ENCODE data around the gene MSH6. TPM values are rescaled to one million over a fixed set of nuclear protein-coding genes. Genes with fewer than 3 reads are reported as not detected.

Gene MSH6
- total and polyA plus RNA-seq, 2 experiments from 2014 or later, result 109 to 311 TPM

DNA sequence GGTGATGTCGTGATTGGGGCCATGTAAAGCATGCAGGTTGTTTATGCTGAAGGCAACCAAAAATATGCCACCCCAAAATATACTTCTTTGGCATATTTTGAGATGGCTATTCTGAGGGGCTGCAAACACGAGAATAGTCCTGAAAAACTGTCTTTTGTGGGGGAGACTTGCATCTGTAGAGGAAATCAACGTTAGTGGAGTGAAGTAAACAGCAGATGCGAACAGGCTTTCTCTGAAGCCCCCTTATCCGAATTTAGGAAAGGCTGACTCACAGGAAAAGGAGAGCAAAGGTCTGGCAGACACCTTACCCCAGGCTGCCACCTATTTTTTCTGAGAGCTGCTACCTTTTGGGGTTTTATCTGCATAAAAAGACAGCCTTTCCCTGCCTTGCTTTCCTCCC lies 44.6 kb upstream of the MSH6 start:
- H3K4me3 Mint-ChIP-seq, result no peak overlapping the region
- no peak overlapping the region for H3K27ac Mint-ChIP-seq
- H3K4me1 Mint-ChIP-seq, result peaks cover 18% of the 10 kb centered on the region; the same call in 2 of the 3 replicates
- H3K36me3 Mint-ChIP-seq (ENCODE audit: low read depth), result no peaks in the 10 kb centered on the region
- no peaks in the 10 kb centered on the region for H3K9me3 Mint-ChIP-seq
- DNase-seq (ENCODE audit: low spot score) (no peak), ATAC-seq (no peak)
- H3K4me3 ChIP-seq, result no peak overlapping the region
- H3K27me3 ChIP-seq (ENCODE audit: insufficient read depth), result no peaks in the 10 kb centered on the region
- H3K27ac ChIP-seq (ENCODE audit: low read depth), result no peak overlapping the region
- no peaks in the 10 kb centered on the region for H4K20me1 ChIP-seq (replicated peaks; ENCODE audit: insufficient read depth)
- peak overlapping the region; percentile 21; the same call in 1 of the 2 replicates for H2AFZ ChIP-seq
- no peak overlapping the region for H3K4me2 ChIP-seq
- no peaks in the 10 kb centered on the region for H3F3A ChIP-seq (replicated peaks; ENCODE audit: low read depth)
- H3K9me2 ChIP-seq (ENCODE audit: insufficient read depth), result no peaks in the 10 kb centered on the region
- no peak for TF ChIP-seq CREB1 (CRISPR knock-in tag; IDR thresholded peaks at IDR 0.05; ENCODE audit: low read depth)
- TF ChIP-seq, protein P1, sequence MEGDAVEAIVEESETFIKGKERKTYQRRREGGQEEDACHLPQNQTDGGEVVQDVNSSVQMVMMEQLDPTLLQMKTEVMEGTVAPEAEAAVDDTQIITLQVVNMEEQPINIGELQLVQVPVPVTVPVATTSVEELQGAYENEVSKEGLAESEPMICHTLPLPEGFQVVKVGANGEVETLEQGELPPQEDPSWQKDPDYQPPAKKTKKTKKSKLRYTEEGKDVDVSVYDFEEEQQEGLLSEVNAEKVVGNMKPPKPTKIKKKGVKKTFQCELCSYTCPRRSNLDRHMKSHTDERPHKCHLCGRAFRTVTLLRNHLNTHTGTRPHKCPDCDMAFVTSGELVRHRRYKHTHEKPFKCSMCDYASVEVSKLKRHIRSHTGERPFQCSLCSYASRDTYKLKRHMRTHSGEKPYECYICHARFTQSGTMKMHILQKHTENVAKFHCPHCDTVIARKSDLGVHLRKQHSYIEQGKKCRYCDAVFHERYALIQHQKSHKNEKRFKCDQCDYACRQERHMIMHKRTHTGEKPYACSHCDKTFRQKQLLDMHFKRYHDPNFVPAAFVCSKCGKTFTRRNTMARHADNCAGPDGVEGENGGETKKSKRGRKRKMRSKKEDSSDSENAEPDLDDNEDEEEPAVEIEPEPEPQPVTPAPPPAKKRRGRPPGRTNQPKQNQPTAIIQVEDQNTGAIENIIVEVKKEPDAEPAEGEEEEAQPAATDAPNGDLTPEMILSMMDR (conservative IDR thresholded peaks at IDR 0.05; ENCODE audit: low read depth in 2 of 2), result no peak
- peaks cover 5% of the 10 kb centered on the region for H3K27me3 Mint-ChIP-seq (ENCODE audit: insufficient read depth, low read depth, poor library complexity)
- peaks cover 20% of the 10 kb centered on the region; the same call in 1 of the 2 replicates for H3K4me1 ChIP-seq (ENCODE audit: insufficient read depth)
- H3K79me2 ChIP-seq (replicated peaks; ENCODE audit: insufficient read depth), result no peaks in the 10 kb centered on the region
- no peaks in the 10 kb centered on the region for H3K36me3 ChIP-seq (ENCODE audit: insufficient read depth)

DNA sequence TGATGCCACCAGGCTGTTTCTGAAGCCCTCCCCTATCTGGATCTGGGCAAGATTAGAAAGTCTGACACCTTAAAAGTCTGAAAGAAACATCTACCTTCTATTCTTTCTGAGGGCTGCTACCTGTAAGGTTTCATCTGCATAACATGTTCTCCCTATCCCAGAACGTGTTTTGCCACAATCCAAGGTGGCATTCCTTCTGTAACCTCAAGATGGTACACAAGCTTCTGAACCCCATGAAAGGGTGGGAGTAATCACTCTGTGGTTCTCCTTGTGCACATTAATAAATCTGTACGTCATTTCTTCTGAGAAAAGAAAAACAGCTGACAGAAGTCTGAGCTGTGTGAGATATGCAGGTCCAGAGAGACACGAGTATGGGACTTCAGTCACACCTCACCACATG lies 41.8 kb upstream of the MSH6 start:
- H4K20me1 ChIP-seq (replicated peaks; ENCODE audit: insufficient read depth), result no peaks in the 10 kb centered on the region
- H3K9me3 Mint-ChIP-seq, result no peaks in the 10 kb centered on the region; the same call in 2 of the 3 replicates
- H3K9me2 ChIP-seq (ENCODE audit: insufficient read depth), result no peaks in the 10 kb centered on the region
- no peaks in the 10 kb centered on the region for H3K27me3 ChIP-seq (ENCODE audit: insufficient read depth)
- H3K4me1 ChIP-seq (ENCODE audit: insufficient read depth), result peaks cover 27% of the 10 kb centered on the region; the same call in 1 of the 2 replicates
- H3K4me3 ChIP-seq, result no peak overlapping the region
- no peaks in the 10 kb centered on the region for H3K36me3 Mint-ChIP-seq (ENCODE audit: low read depth)
- no peak overlapping the region for H3K27ac ChIP-seq (ENCODE audit: low read depth)
- no peaks in the 10 kb centered on the region for H3F3A ChIP-seq (replicated peaks; ENCODE audit: low read depth)
- no peaks in the 10 kb centered on the region for H3K36me3 ChIP-seq (ENCODE audit: insufficient read depth)
- peaks cover 5% of the 10 kb centered on the region for H3K27me3 Mint-ChIP-seq (ENCODE audit: insufficient read depth, low read depth, poor library complexity)
- H3K4me2 ChIP-seq, result no peak overlapping the region
- no peaks in the 10 kb centered on the region for H3K79me2 ChIP-seq (replicated peaks; ENCODE audit: insufficient read depth)
- H3K4me1 Mint-ChIP-seq, result peaks cover 25% of the 10 kb centered on the region
- no peak overlapping the region for H3K4me3 Mint-ChIP-seq
- ATAC-seq, result no peak
- DNase-seq (ENCODE audit: low spot score), result no peak
- H2AFZ ChIP-seq, result no peak overlapping the region
- no peak overlapping the region for H3K27ac Mint-ChIP-seq
- TF ChIP-seq CREB1 (CRISPR knock-in tag; IDR thresholded peaks at IDR 0.05; ENCODE audit: low read depth) (no peak), REST (IDR thresholded peaks at IDR 0.05; ENCODE audit: unreplicated experiment) (no peak), EZH2 (IDR thresholded peaks at IDR 0.05; ENCODE audit: low read depth, unreplicated experiment) (no peak), ZNF331 (CRISPR knock-in tag; IDR thresholded peaks at IDR 0.05; ENCODE audit: low read depth) (no peak), JUNB (IDR thresholded peaks at IDR 0.05; ENCODE audit: unreplicated experiment) (no peak), EZH2phosphoT487 (IDR thresholded peaks at IDR 0.05; ENCODE audit: unreplicated experiment) (no peak), ZNF114 (CRISPR knock-in tag; IDR thresholded peaks at IDR 0.05) (no peak)
- TF ChIP-seq, protein P1 (conservative IDR thresholded peaks at IDR 0.05; ENCODE audit: low read depth in 2 of 2), result no peak

Data from GM23338 (cell line).